K562 (cell line): ENCODE results near the gene NRG2. TPM values are rescaled to one million over a fixed set of nuclear protein-coding genes. Genes with fewer than 3 reads are reported as not detected.

Source experiments
- ATAC-seq: fragments of 200-7000 bp; cut with Tn5 transposase; 3 replicates; pipeline ENCODE4 v1.9.1; 2020; ENCODE audit warnings: moderate library complexity
- BruUV-seq: library from RNA; stranded (reverse); fragments of 400-500 nt; replicated peaks from 2 replicates; lab custom pipeline; 2021; lab: Mats Ljungman, UMichigan
- CTCF ChIA-PET: fragments of 300-600 bp; formaldehyde crosslinking; extraction: SDS; loops from one replicate; lab custom pipeline; 2021; ENCODE audit warnings: low intra/inter-chr PET ratio; lab: Yijun Ruan, JAX
- POLR2A ChIA-PET: fragments of 300-600, 350-650 bp; sonication (Branson Sonifier 250); formaldehyde crosslinking; extraction: SDS; loops from one replicate; lab custom pipeline; 2021; ENCODE audit warnings: antibody characterized with exemption, inconsistent platforms; lab: Yijun Ruan, JAX
- DNase-seq, 4 experiments: peaks; one replicate each; pipeline versions ENCODE4 v3.0.0 to v3.0.0-alpha.2; 2011 to 2018; ENCODE audit warnings: low spot score in 3 of 4, mixed read lengths in 3 of 4; ENCODE audit errors: extremely low read depth in 1 of 4
- FAIRE-seq: peaks from 2 replicates; lab custom pipeline; 2011; peaks lifted over from hg19 to GRCh38; lab: Jason Lieb, UNC
- H2AFZ ChIP-seq: 2 replicates; pipeline ENCODE4 v1.6.0; 2011; ENCODE audit warnings: low read depth, low read length, control low read depth, inconsistent platforms
- H3K27ac ChIP-seq: fragments of 200-600 bp; 3 replicates; pipeline ENCODE4 v1.8.0; 2011; ENCODE audit warnings: low read depth, mild to moderate bottlenecking, control low read depth, inconsistent platforms, low read length, moderate library complexity, mixed read lengths; ENCODE audit errors: extremely low read depth
- H3K27me3 ChIP-seq, 2 experiments: fragments of 300-600 bp in 1 of 2; 2 replicates in 1 of 2; 3 replicates in 1 of 2; pipeline versions ENCODE4 v1.6.0 to v1.8.0; 2011; ENCODE audit warnings: inconsistent platforms in 2 of 2, low read length in 2 of 2, mild to moderate bottlenecking in 1 of 2, mixed read lengths in 1 of 2, moderate library complexity in 1 of 2; ENCODE audit not compliant: control insufficient read depth in 2 of 2, insufficient read depth in 2 of 2
- H3K36me3 ChIP-seq: fragments of 300-600 bp; 3 replicates; pipeline ENCODE4 v1.8.0; 2011; ENCODE audit warnings: mild to moderate bottlenecking, low read length, inconsistent platforms; ENCODE audit not compliant: control insufficient read depth, insufficient read depth
- H3K4me1 ChIP-seq, 2 experiments: fragments of 200-600 bp in 1 of 2; replicated peaks in 1 of 2; 2 replicates in 1 of 2; 3 replicates in 1 of 2; pipeline versions ENCODE4 v1.5.1 to v1.8.0; 2011; ENCODE audit warnings: inconsistent platforms in 2 of 2, low read length in 2 of 2, mild to moderate bottlenecking in 1 of 2, mixed read lengths in 1 of 2, moderate library complexity in 1 of 2; ENCODE audit not compliant: control insufficient read depth in 2 of 2, insufficient read depth in 2 of 2
- H3K4me2 ChIP-seq: 2 replicates; pipeline ENCODE4 v1.6.1; 2011; ENCODE audit warnings: low read length, control low read depth, inconsistent platforms, mixed read lengths; ENCODE audit not compliant: insufficient read depth
- H3K4me3 ChIP-seq: fragments of 200-600 bp; sonication (generic), shearing (Covaris generic); 2 replicates; pipeline ENCODE4 v1.5.1; 2016; ENCODE audit warnings: control low read depth, inconsistent platforms
- H3K79me2 ChIP-seq: fragments of 200-600 bp; 3 replicates; pipeline ENCODE4 v1.8.0; 2011; ENCODE audit warnings: low read length, inconsistent platforms; ENCODE audit not compliant: control insufficient read depth, insufficient read depth
- H3K9ac ChIP-seq, 2 experiments: 2 replicates each; pipeline versions ENCODE4 v1.6.0 to v1.6.1; 2011; ENCODE audit warnings: low read depth in 2 of 2, low read length in 2 of 2, control low read depth in 1 of 2, inconsistent platforms in 1 of 2, mild to moderate bottlenecking in 1 of 2, mixed read lengths in 1 of 2; ENCODE audit not compliant: insufficient read depth in 1 of 2
- H3K9me1 ChIP-seq: one replicate; pipeline ENCODE4 v1.6.0; 2011; ENCODE audit warnings: inconsistent platforms, mild to moderate bottlenecking, low read length, moderate library complexity; ENCODE audit not compliant: control insufficient read depth, insufficient read depth
- H3K9me3 ChIP-seq: replicated peaks from 2 replicates; pipeline ENCODE4 v1.5.1; 2011; ENCODE audit warnings: low read depth, low read length, inconsistent platforms; ENCODE audit not compliant: control insufficient read depth, insufficient read depth
- H4K20me1 ChIP-seq: replicated peaks from 2 replicates; pipeline ENCODE4 v1.6.1; 2011; ENCODE audit warnings: low read length, inconsistent platforms, mixed read lengths; ENCODE audit not compliant: control insufficient read depth, insufficient read depth
- CCNT2 ChIP-seq: IDR thresholded peaks from 2 replicates; pipeline ENCODE4 v1.6.1; 2011; ENCODE audit warnings: borderline replicate concordance, low read depth, mild to moderate bottlenecking, moderate library complexity, mixed read lengths, low read length; ENCODE audit not compliant: insufficient read length; ENCODE audit errors: extremely low read depth
- ELF4 ChIP-seq: fragments of 450-650 bp; formaldehyde crosslinking; IDR thresholded peaks from 2 replicates; pipeline ENCODE4 v1.4.0; 2022; ENCODE audit warnings: missing genetic modification characterization
- JUND ChIP-seq, 2 experiments: IDR thresholded peaks; 2 replicates in 1 of 2; 3 replicates in 1 of 2; pipeline ENCODE4 v1.6.1; 2011; ENCODE audit warnings: borderline replicate concordance in 2 of 2, low read depth in 2 of 2, low read length in 2 of 2, improper control_type of control experiment in 1 of 2, missing biosample characterization in 1 of 2, missing genetic modification characterization in 1 of 2, missing genetic modification reagents in 1 of 2
- RAD21 ChIP-seq, 2 experiments: fragments of 250-450 bp in 1 of 2; fragments of 450-650 bp in 1 of 2; sonication (Bioruptor Pico) in 1 of 2; formaldehyde crosslinking in 1 of 2; IDR thresholded peaks in 1 of 2; conservative IDR thresholded peaks in 1 of 2; 2 replicates each; pipeline versions ENCODE4 v1.4.0 to v1.8.0; 2020 to 2022; ENCODE audit warnings: mild to moderate bottlenecking in 2 of 2, moderate library complexity in 1 of 2
- TBL1XR1 ChIP-seq, 2 experiments: IDR thresholded peaks; 2 replicates each; pipeline ENCODE4 v1.6.1; 2012; ENCODE audit warnings: improper control_type of control experiment in 2 of 2, low read length in 2 of 2, mild to moderate bottlenecking in 1 of 2
- WGBS: fragments of 100-300 bp; shearing (Covaris generic); methylation state at CpG from one replicate; pipeline ENCODE4 v1.1.6; 2016; ENCODE audit warnings: low coverage, mixed read lengths; ENCODE audit not compliant: insufficient coverage; ENCODE audit errors: missing lambda C conversion rate; 5-methylcytosine and 5-hydroxymethylcytosine counted together
- in situ Hi-C: fragments of 300-500 bp; cut with MboI; formaldehyde crosslinking; loops from 4 replicates; pipeline ENCODE4 v1.15.0; 2018; ENCODE audit warnings: inconsistent platforms, mixed read lengths
- intact Hi-C: fragments of 100-400 bp; cut with micrococcal nuclease; formaldehyde crosslinking; loops from 2 replicates; pipeline ENCODE4 v1.14.2; 2022
- polyA plus RNA-seq, 8 experiments: library from polyadenylated mRNA; depleted of rRNA in 4 of 8; stranded (reverse) in 5 of 8; unstranded in 3 of 8; fragments of >200 nt; fragmentation: Nextera tagmentation in 2 of 8; fragmentation: Illumina TruSeq in 1 of 8; extraction: Ambion mirVana in 2 of 8; extraction: Trizol in 1 of 8; gene quantifications; 2 replicates each; pipeline versions ENCODE4 v1.2.1 to v1.2.3, GENCODE V29; 2011 to 2014; ENCODE audit warnings: inconsistent platforms in 1 of 8, missing spikeins in 1 of 8
- total RNA-seq, 7 experiments: library from RNA; depleted of rRNA in 6 of 7; stranded (reverse); fragments of >200 nt in 6 of 7; fragmentation: Illumina TruSeq in 2 of 7; extraction: Trizol in 2 of 7; gene quantifications; 2 replicates each; pipeline versions ENCODE4 v1.2.1 to v1.2.3, GENCODE V29; 2011 to 2021; ENCODE audit warnings: low replicate concordance in 1 of 7
- TF ChIP-seq, protein P1 (sequence below), 2 experiments: fragments of 450-650 bp; formaldehyde crosslinking in 1 of 2; IDR thresholded peaks; 2 replicates each; pipeline versions ENCODE4 v1.4.0 to v1.6.1; 2014 to 2020; ENCODE audit warnings: mild to moderate bottlenecking in 2 of 2, borderline replicate concordance in 1 of 2, low read depth in 1 of 2
- TF ChIP-seq, protein P2 (sequence below): fragments of 450-650 bp; formaldehyde crosslinking; IDR thresholded peaks from 2 replicates; pipeline ENCODE4 v1.4.0; 2020; ENCODE audit warnings: mild to moderate bottlenecking, moderate library complexity
- TF ChIP-seq, protein P3 (sequence below): fragments of 250-450 bp; sonication (Bioruptor Pico); IDR thresholded peaks from 2 replicates; pipeline ENCODE4 v1.8.0; 2021; ENCODE audit warnings: mild to moderate bottlenecking, moderate library complexity

Gene NRG2
- total and polyA plus RNA-seq, 9 of the 15 experiments (the other 6 are each of a cell fraction or from before 2014, with no cell fraction given): not detected

- Histone ChIP-seq H3K79me2 (no peaks in the 10 kb centered on the region), H3K4me2 (no peak overlapping the region), H3K4me1 (no peaks in the 10 kb centered on the region), H3K4me3 (no peak overlapping the region), H3K36me3 (no peaks in the 10 kb centered on the region), H2AFZ (no peak overlapping the region), H4K20me1 (no peaks in the 10 kb centered on the region), H3K27ac (no peak overlapping the region), H3K9me1 (no peaks in the 10 kb centered on the region), H3K27me3 (no peaks in the 10 kb centered on the region), H3K9me3 (no peaks in the 10 kb centered on the region), H3K9ac (no peak overlapping the region)
- intact Hi-C loops: loop anchor here (1.0 to 2.0 kb wide), 3 partner anchors 71 to 278 kb away; no protein-coding TSS in a partner anchor
- ATAC-seq: no peak
- in situ Hi-C loops: no loop called here
- FAIRE-seq: peak; percentile 37
- ChIA-PET CTCF (interaction anchor here (0.6 to 5.3 kb wide), 11 partner anchors 10 to 284 kb away, joined by 3 to 73 read pairs (median 4); partner anchors contain the start of gene PURA), POLR2A (interaction anchor here (0.7 to 1.2 kb wide), 3 partner anchors 79 to 104 kb away, joined by 3 to 5 read pairs (median 3); no protein-coding TSS in a partner anchor)
- peak in 3 of 4 experiments; percentile 12 to 28 (median 18) for DNase-seq
- WGBS: 0% methylated on average over 4 of the region's 4 CpGs
- no TSS peak for BruUV-seq
- TF ChIP-seq ELF4 (CRISPR knock-in tag): no peak
- no peak for TF ChIP-seq JUND (IDR thresholded peaks at IDR 0.05; ENCODE audit: borderline replicate concordance, low read depth, low read length)
- TF ChIP-seq JUND (tag; IDR thresholded peaks at IDR 0.05; ENCODE audit: borderline replicate concordance, low read depth, low read length): no peak
- TF ChIP-seq, protein P1, sequence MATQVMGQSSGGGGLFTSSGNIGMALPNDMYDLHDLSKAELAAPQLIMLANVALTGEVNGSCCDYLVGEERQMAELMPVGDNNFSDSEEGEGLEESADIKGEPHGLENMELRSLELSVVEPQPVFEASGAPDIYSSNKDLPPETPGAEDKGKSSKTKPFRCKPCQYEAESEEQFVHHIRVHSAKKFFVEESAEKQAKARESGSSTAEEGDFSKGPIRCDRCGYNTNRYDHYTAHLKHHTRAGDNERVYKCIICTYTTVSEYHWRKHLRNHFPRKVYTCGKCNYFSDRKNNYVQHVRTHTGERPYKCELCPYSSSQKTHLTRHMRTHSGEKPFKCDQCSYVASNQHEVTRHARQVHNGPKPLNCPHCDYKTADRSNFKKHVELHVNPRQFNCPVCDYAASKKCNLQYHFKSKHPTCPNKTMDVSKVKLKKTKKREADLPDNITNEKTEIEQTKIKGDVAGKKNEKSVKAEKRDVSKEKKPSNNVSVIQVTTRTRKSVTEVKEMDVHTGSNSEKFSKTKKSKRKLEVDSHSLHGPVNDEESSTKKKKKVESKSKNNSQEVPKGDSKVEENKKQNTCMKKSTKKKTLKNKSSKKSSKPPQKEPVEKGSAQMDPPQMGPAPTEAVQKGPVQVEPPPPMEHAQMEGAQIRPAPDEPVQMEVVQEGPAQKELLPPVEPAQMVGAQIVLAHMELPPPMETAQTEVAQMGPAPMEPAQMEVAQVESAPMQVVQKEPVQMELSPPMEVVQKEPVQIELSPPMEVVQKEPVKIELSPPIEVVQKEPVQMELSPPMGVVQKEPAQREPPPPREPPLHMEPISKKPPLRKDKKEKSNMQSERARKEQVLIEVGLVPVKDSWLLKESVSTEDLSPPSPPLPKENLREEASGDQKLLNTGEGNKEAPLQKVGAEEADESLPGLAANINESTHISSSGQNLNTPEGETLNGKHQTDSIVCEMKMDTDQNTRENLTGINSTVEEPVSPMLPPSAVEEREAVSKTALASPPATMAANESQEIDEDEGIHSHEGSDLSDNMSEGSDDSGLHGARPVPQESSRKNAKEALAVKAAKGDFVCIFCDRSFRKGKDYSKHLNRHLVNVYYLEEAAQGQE (IDR thresholded peaks at IDR 0.05; ENCODE audit: borderline replicate concordance): peak; percentile 66
- TF ChIP-seq, protein P1 (CRISPR knock-in tag; IDR thresholded peaks at IDR 0.05; ENCODE audit: low read depth): no peak
- TF ChIP-seq, protein P2, sequence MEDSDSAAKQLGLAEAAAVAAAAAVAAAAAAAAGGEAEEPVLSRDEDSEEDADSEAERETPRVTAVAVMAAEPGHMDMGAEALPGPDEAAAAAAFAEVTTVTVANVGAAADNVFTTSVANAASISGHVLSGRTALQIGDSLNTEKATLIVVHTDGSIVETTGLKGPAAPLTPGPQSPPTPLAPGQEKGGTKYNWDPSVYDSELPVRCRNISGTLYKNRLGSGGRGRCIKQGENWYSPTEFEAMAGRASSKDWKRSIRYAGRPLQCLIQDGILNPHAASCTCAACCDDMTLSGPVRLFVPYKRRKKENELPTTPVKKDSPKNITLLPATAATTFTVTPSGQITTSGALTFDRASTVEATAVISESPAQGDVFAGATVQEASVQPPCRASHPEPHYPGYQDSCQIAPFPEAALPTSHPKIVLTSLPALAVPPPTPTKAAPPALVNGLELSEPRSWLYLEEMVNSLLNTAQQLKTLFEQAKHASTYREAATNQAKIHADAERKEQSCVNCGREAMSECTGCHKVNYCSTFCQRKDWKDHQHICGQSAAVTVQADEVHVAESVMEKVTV: peak; percentile 63
- TF ChIP-seq RAD21 (CRISPR knock-in tag; conservative IDR thresholded peaks at IDR 0.05 in 1 of 2, IDR thresholded peaks at IDR 0.05 in 1 of 2): peak; percentile 81 to 86
- TF ChIP-seq TBL1XR1 (IDR thresholded peaks at IDR 0.05; ENCODE audit: low read length in 2 of 2): no peak
- TF ChIP-seq, protein P3, sequence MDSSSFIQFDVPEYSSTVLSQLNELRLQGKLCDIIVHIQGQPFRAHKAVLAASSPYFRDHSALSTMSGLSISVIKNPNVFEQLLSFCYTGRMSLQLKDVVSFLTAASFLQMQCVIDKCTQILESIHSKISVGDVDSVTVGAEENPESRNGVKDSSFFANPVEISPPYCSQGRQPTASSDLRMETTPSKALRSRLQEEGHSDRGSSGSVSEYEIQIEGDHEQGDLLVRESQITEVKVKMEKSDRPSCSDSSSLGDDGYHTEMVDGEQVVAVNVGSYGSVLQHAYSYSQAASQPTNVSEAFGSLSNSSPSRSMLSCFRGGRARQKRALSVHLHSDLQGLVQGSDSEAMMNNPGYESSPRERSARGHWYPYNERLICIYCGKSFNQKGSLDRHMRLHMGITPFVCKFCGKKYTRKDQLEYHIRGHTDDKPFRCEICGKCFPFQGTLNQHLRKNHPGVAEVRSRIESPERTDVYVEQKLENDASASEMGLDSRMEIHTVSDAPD (CRISPR knock-in tag): no peak
- no peak for TF ChIP-seq CCNT2
Measured at GRCh38 chr5:140073296-140073695, 30.2 kb upstream of the NRG2 start.
